Measurements from ENCODE around the gene KCNG2. TPM values are rescaled to one million over a fixed set of nuclear protein-coding genes. Genes with fewer than 3 reads are reported as not detected.

Gene KCNG2
- total and polyA plus RNA-seq, 10 of the 15 experiments (the other 5 are each of a cell fraction or from before 2014, with no cell fraction given) = 0.20 to 0.23 TPM; not detected in 8

- POLR2A ChIA-PET = no interaction called here
- Histone ChIP-seq H3K4me3 (no peak overlapping the region), H3K9me3 (replicated peaks; ENCODE audit: control insufficient read depth, insufficient read depth, low read length) (no peaks in the 10 kb centered on the region), H3K4me1 (ENCODE audit: control insufficient read depth, insufficient read depth, low read length) (no peaks in the 10 kb centered on the region), H3K27me3 (replicated peaks in 1 of 2; ENCODE audit: control insufficient read depth in 2 of 2, insufficient read depth in 2 of 2, low read length in 1 of 2) (peaks cover 0 to 2% of the 10 kb centered on the region in 2 experiments; a peak in 1 of 4 replicates), H3K9ac (ENCODE audit: control insufficient read depth, insufficient read depth, low read length) (no peak overlapping the region), H3K27ac (ENCODE audit: control insufficient read depth, insufficient read depth) (no peak overlapping the region), H3K79me2 (ENCODE audit: control insufficient read depth, insufficient read depth, low read length) (no peaks in the 10 kb centered on the region), H2AFZ (ENCODE audit: control insufficient read depth, low read depth, low read length) (no peak overlapping the region), H4K20me1 (ENCODE audit: control insufficient read depth, insufficient read depth) (no peaks in the 10 kb centered on the region), H3K36me3 (ENCODE audit: control insufficient read depth in 2 of 2, insufficient read depth in 2 of 2, low read length in 1 of 2) (no peaks in the 10 kb centered on the region), H3K4me2 (ENCODE audit: control insufficient read depth, insufficient read depth) (no peak overlapping the region)
- CTCF ChIA-PET = no interaction called here
- BruUV-seq (replicated peaks) = no TSS peak
- SMC1A ChIA-PET (ENCODE audit: uncharacterized antibody, unreplicated experiment) = no interaction called here
- intact Hi-C loops (cut with micrococcal nuclease; ENCODE audit: unreplicated experiment) (no loop called here), in situ Hi-C loops (cut with MboI) (no loop called here)
- RAD21 ChIA-PET (ENCODE audit: unreplicated experiment) = no interaction called here
- 77% methylated on average over 18 of the region's 18 CpGs for WGBS (ENCODE audit: insufficient coverage, insufficient replicate concordance, low lambda C conversion rate, missing lambda C conversion rate)
- TF ChIP-seq YBX1 (IDR thresholded peaks at IDR 0.05) (no peak), TAF1 (IDR thresholded peaks at IDR 0.05; ENCODE audit: borderline replicate concordance, low read depth, low read length) (no peak), IRF5 (IDR thresholded peaks at IDR 0.05; ENCODE audit: borderline replicate concordance) (no peak), NR2C1 (IDR thresholded peaks at IDR 0.05) (no peak), SREBF2 (IDR thresholded peaks at IDR 0.05; ENCODE audit: low read length) (no peak)
- DNase-seq (ENCODE audit: low read depth, low spot score) = no peak
- no peak for ATAC-seq
- no peak for FAIRE-seq
Measured at GRCh38 chr18:79802298-79802697, 4.6 kb downstream of the KCNG2 start.

DNA sequence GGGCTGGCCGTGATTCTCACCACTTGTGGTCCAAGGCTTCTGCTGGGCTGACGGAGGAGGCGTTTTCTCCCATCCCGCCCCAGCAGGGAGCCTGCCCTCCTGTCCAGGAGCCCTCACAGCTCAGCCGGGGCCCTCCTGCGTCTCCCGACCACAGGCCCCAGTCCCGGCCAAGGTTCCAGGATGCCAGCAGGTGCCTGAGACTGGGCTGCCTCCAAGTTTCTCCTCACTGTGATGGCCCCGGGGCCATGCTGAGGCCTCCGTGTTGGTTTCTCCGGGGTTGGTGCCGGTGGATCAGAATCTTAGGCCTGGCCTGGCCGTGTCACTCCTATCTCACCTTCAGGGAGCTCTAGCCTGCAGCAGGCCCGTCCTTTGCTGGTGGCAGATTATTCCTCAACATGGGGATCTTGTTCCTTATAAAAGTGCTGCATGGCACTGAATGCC is 5.9 kb downstream of the KCNG2 start:
- ChIA-PET CTCF (no interaction called here), RAD21 (ENCODE audit: unreplicated experiment) (no interaction called here), POLR2A (no interaction called here), SMC1A (ENCODE audit: uncharacterized antibody, unreplicated experiment) (no interaction called here)
- H3K27me3 ChIP-seq (replicated peaks in 1 of 2; ENCODE audit: control insufficient read depth in 2 of 2, insufficient read depth in 2 of 2, low read length in 1 of 2) = no peaks in the 10 kb centered on the region
- ATAC-seq = no peak
- DNase-seq (ENCODE audit: low read depth, low spot score) = no peak
- no peaks in the 10 kb centered on the region for H3K36me3 ChIP-seq (ENCODE audit: control insufficient read depth in 2 of 2, insufficient read depth in 2 of 2, low read length in 1 of 2)
- no peaks in the 10 kb centered on the region for H3K79me2 ChIP-seq (ENCODE audit: control insufficient read depth, insufficient read depth, low read length)
- no TSS peak for BruUV-seq (replicated peaks)
- H4K20me1 ChIP-seq (ENCODE audit: control insufficient read depth, insufficient read depth) = no peaks in the 10 kb centered on the region
- H3K27ac ChIP-seq (ENCODE audit: control insufficient read depth, insufficient read depth) = no peak overlapping the region
- 60% methylated on average over 14 of the region's 14 CpGs for WGBS (ENCODE audit: insufficient coverage, insufficient replicate concordance, low lambda C conversion rate, missing lambda C conversion rate)
- no peaks in the 10 kb centered on the region for H3K9me3 ChIP-seq (replicated peaks; ENCODE audit: control insufficient read depth, insufficient read depth, low read length)
- H3K4me3 ChIP-seq = no peak overlapping the region
- no peak for FAIRE-seq
- H2AFZ ChIP-seq (ENCODE audit: control insufficient read depth, low read depth, low read length) = no peak overlapping the region
- intact Hi-C loops (cut with micrococcal nuclease; ENCODE audit: unreplicated experiment) (no loop called here), in situ Hi-C loops (cut with MboI) (no loop called here)
- no peak overlapping the region for H3K9ac ChIP-seq (ENCODE audit: control insufficient read depth, insufficient read depth, low read length)
- H3K4me2 ChIP-seq (ENCODE audit: control insufficient read depth, insufficient read depth) = no peak overlapping the region
- H3K4me1 ChIP-seq (ENCODE audit: control insufficient read depth, insufficient read depth, low read length) = no peaks in the 10 kb centered on the region
- no peak for TF ChIP-seq ZNF217 (IDR thresholded peaks at IDR 0.05)
- no peak for TF ChIP-seq ESRRA (IDR thresholded peaks at IDR 0.05; ENCODE audit: low read length)
- TF ChIP-seq CUX1 (IDR thresholded peaks at IDR 0.05; ENCODE audit: insufficient replicate concordance, low read depth, low read length) = no peak
- no peak for TF ChIP-seq NFYA (IDR thresholded peaks at IDR 0.05; ENCODE audit: borderline replicate concordance, low read depth, low read length)
- TF ChIP-seq PAX8 (IDR thresholded peaks at IDR 0.05) = no peak

All from GM12878 (cell line).